Lower leg skin (tissue), 4 donors: ENCODE measurements around the gene KIF2A. TPM values are rescaled to one million over a fixed set of nuclear protein-coding genes. Genes with fewer than 3 reads are reported as not detected.

Experiments used
- DNase-seq, 2 donors: peaks; one replicate each; pipeline ENCODE4 v3.0.0-alpha.2; 2019; ENCODE audit warnings: low spot score in 2 of 2
- H3K4me3 ChIP-seq: fragments of 200-600 bp; sonication (generic); 2 replicates; pipeline ENCODE4 v1.5.1; 2017; ENCODE audit warnings: mild to moderate bottlenecking, low read depth; ENCODE audit not compliant: poor library complexity, severe bottlenecking
- CTCF ChIP-seq, 3 donors: fragments of 450-650 bp; IDR thresholded peaks; one replicate each; pipeline ENCODE4 v1.5.1; 2016; ENCODE audit warnings: antibody characterized with exemption in 3 of 3, mild to moderate bottlenecking in 3 of 3, moderate library complexity in 2 of 3
- POLR2A ChIP-seq, 2 donors: fragments of 450-650 bp; IDR thresholded peaks; one replicate each; pipeline ENCODE4 v1.6.1; 2016 to 2017; ENCODE audit warnings: antibody characterized with exemption in 2 of 2, mild to moderate bottlenecking in 1 of 2, moderate library complexity in 1 of 2
- WGBS, 2 donors: methylation state at CpG; one replicate each; pipeline ENCODE4 v1.1.5; 2018; 5-methylcytosine and 5-hydroxymethylcytosine counted together
- intact Hi-C: fragments of 100-400 bp; cut with DNase I; formaldehyde crosslinking; loops from one replicate; pipeline ENCODE4 v1.15.0; 2023; ENCODE audit warnings: low total_unique reads
- total RNA-seq, 4 donors: library from RNA; depleted of rRNA; stranded (reverse); fragments of >200 nt; gene quantifications; one replicate each; pipeline ENCODE4 v1.1.0, GENCODE V29; 2016

KIF2A gene
- total RNA-seq, 4 donors from 2014 or later, result 14.5 to 33.4 (median 21.2) TPM

DNA sequence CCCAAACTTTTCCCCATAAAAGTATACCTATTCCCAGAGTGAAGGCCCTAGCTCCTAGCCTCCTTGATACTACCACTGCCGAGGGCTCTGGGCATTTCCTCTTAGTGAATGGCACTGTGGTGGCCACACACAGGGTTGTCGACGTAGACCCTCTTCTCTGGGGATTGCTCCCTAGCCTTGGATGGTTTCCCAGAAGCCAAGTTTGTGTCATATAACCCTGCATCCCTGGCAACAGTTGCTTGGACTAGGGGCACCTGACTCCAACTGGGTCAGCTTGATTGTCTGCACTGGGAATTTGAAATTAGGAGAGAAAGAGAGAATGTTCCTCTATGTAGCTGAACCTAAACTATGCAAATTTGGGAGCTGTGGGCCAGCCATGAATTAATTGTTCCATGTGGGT is 32.3 kb upstream of the KIF2A start:
- TF ChIP-seq POLR2A (IDR thresholded peaks at IDR 0.05) (no peak), CTCF (IDR thresholded peaks at IDR 0.05) (no peak)
- WGBS, 2 donors, result 90 to 95% methylated on average over 3 of the region's 3 CpGs
- H3K4me3 ChIP-seq, result no peak overlapping the region
- DNase-seq, result no peak
- intact Hi-C loops, result no loop called here

DNA sequence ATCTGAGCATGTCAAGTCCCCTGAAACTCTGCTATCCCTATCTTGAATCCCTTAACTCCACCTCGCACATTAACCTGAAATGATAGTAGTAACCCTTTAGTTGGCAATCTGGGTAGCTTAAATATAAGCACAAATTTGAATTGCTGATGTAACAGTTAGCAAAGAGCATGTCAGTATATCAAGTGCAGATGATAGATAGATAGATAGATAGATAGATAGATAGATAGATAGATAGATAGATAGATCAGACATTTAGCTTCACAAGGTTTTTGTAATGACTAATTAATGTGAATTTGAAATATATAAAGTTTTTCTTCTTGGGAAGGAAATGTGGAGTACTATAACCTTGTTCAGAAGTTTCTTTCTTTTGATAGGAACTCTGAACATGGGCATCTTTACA is 30.4 kb upstream of the KIF2A start:
- WGBS, 2 donors, result 83 to 87% methylated on average over 1 of the region's 1 CpG
- TF ChIP-seq POLR2A (IDR thresholded peaks at IDR 0.05) (no peak), CTCF (IDR thresholded peaks at IDR 0.05) (no peak)
- no peak for DNase-seq
- intact Hi-C loops, result no loop called here
- H3K4me3 ChIP-seq, result no peak overlapping the region

DNA sequence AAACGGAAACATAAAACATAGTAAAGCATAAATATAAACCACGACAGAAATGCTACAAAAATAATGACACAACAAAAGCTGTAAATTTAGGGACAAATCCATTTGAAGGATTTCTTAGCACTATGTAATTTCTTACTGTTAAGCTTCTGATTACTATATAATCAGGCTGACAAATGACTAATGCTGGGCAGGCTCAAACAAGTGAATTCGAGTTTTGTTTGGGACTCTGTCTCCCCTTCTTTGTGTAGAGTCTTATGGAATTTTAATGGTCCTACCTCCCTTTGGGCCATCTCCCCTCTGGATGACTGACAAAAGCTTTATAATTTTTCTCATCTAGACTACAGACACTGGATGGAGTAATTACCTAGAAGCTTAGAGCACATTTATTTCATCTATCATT is 24.6 kb upstream of the KIF2A start:
- TF ChIP-seq CTCF (IDR thresholded peaks at IDR 0.05) (no peak), POLR2A (IDR thresholded peaks at IDR 0.05) (no peak)
- H3K4me3 ChIP-seq, result no peak overlapping the region
- intact Hi-C loops, result no loop called here
- 40 to 47% methylated on average over 3 of the region's 3 CpGs for WGBS, 2 donors
- no peak for DNase-seq

GRCh38 chr5:62282064-62282463 is 23.9 kb upstream of the KIF2A start:
- TF ChIP-seq CTCF (IDR thresholded peaks at IDR 0.05) (no peak), POLR2A (IDR thresholded peaks at IDR 0.05) (no peak)
- DNase-seq, result no peak
- H3K4me3 ChIP-seq, result no peak overlapping the region
- 71 to 72% methylated on average over 5 of the region's 5 CpGs for WGBS, 2 donors
- intact Hi-C loops, result no loop called here

DNA sequence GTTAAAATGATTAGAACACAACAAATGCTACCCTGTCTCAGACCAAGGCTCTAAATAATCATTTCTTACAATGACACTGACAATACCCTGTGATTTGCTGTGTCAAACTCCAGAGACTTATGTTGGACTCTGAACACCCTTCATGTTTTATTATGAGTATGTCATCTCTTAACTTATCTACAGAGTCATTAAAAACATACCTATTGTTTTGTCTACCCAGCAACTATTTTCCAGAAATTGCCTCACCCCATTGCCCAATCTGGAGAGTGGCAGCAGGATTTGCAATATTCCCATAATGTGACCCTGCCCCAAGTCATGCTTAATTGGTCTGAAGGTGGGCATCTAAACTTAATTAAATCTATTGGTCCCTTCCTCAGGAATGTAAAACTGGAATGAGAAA is 23.0 kb upstream of the KIF2A start:
- DNase-seq, result no peak
- intact Hi-C loops, result no loop called here
- TF ChIP-seq POLR2A (IDR thresholded peaks at IDR 0.05), result no peak
- TF ChIP-seq CTCF (IDR thresholded peaks at IDR 0.05), result no peak
- H3K4me3 ChIP-seq, result no peak overlapping the region

DNA sequence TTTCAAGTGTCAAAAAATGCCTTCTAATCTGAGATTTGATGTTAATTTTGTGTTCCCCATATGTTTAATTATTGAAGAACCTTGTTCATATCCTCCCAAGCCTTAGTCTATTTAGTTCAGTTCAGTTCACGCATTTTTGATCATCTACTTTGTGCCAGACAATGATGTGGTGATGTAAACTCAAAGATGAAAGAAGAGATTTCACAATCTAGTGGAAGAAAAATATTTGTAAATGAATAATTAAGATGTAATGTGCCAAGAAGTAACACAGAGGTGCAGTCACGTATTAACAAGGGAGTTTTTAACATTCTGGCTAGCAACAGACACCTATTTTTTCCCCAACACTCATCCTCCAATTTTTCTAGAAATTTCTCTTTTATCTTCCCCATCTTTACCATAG is 22.1 kb upstream of the KIF2A start:
- intact Hi-C loops, result no loop called here
- DNase-seq, result no peak
- TF ChIP-seq CTCF (IDR thresholded peaks at IDR 0.05) (no peak), POLR2A (IDR thresholded peaks at IDR 0.05) (no peak)
- 30 to 37% methylated on average over 2 of the region's 2 CpGs for WGBS, 2 donors
- no peak overlapping the region for H3K4me3 ChIP-seq
